Gastroesophageal sphincter (tissue), 4 donors: Measurements from ENCODE around the gene CASP5. TPM values are rescaled to one million over a fixed set of nuclear protein-coding genes. Genes with fewer than 3 reads are reported as not detected.
"Not testable (repeated sequence)": the region's sequence is repeated elsewhere in the genome, so short reads cannot be mapped to it uniquely, and the experiment has no call there.

ENCODE experiments used
- ATAC-seq: fragments of 150-250 bp; one replicate; pipeline ENCODE4 v1.9.1; 2016; ENCODE audit warnings: mild to moderate bottlenecking, moderate library complexity
- H3K27ac ChIP-seq, 4 donors: fragments of 200-600 bp; sonication (generic) in 3 of 4; 1 replicate in 3 of 4; 2 replicates in 1 of 4; pipeline ENCODE4 v1.5.1; 2016 to 2019
- H3K27me3 ChIP-seq: fragments of 200-600 bp; sonication (generic); one replicate; pipeline ENCODE4 v1.5.1; 2019
- H3K36me3 ChIP-seq, 2 donors: fragments of 200-600 bp; sonication (generic); one replicate each; pipeline ENCODE4 v1.5.1; 2019; ENCODE audit warnings: control low read depth in 1 of 2
- H3K4me1 ChIP-seq, 3 donors: fragments of 200-600 bp; sonication (generic); 1 replicate in 2 of 3; 2 replicates in 1 of 3; pipeline ENCODE4 v1.5.1; 2016 to 2019; ENCODE audit warnings: control low read depth in 2 of 3
- H3K4me3 ChIP-seq, 2 donors: fragments of 200-600 bp; sonication (generic); one replicate each; pipeline ENCODE4 v1.5.1; 2019; ENCODE audit warnings: mild to moderate bottlenecking in 1 of 2, moderate library complexity in 1 of 2
- H3K9me3 ChIP-seq, 3 donors: fragments of 200-600 bp; sonication (generic); one replicate each; pipeline ENCODE4 v1.5.1; 2017 to 2019; ENCODE audit warnings: control low read depth in 2 of 3
- EP300 ChIP-seq: sonication (generic); formaldehyde crosslinking; IDR thresholded peaks from one replicate; pipeline ENCODE4 v1.6.1; 2017; ENCODE audit warnings: antibody characterized with exemption, mild to moderate bottlenecking
- POLR2A ChIP-seq, 2 donors: fragments of 450-650 bp; IDR thresholded peaks; one replicate each; pipeline ENCODE4 v1.6.1; 2017; ENCODE audit warnings: antibody characterized with exemption in 2 of 2, mild to moderate bottlenecking in 2 of 2, moderate library complexity in 1 of 2
- POLR2AphosphoS5 ChIP-seq: sonication (generic); formaldehyde crosslinking; IDR thresholded peaks from one replicate; pipeline ENCODE4 v1.6.1; 2017; ENCODE audit warnings: antibody characterized with exemption
- WGBS, 2 donors: methylation state at CpG; one replicate each; pipeline ENCODE4 v1.1.5; 2018; ENCODE audit warnings: low coverage in 1 of 2; 5-methylcytosine and 5-hydroxymethylcytosine counted together
- total RNA-seq, 4 donors: library from RNA; depleted of rRNA; stranded (reverse); fragments of >200 nt; gene quantifications; one replicate each; pipeline ENCODE4 v1.1.0, GENCODE V29; 2016
- TF ChIP-seq, protein P1 (sequence below), 4 experiments: fragments of 200-600 bp in 2 of 4; fragments of 450-650 bp in 2 of 4; sonication (generic) in 1 of 4; IDR thresholded peaks; one replicate each; pipeline ENCODE4 v1.5.1; 2017 to 2019; ENCODE audit warnings: antibody characterized with exemption in 4 of 4, mild to moderate bottlenecking in 2 of 4, moderate library complexity in 2 of 4

CASP5 gene
- total RNA-seq, 4 donors from 2014 or later, result 0.67 TPM; not detected in 3

DNA sequence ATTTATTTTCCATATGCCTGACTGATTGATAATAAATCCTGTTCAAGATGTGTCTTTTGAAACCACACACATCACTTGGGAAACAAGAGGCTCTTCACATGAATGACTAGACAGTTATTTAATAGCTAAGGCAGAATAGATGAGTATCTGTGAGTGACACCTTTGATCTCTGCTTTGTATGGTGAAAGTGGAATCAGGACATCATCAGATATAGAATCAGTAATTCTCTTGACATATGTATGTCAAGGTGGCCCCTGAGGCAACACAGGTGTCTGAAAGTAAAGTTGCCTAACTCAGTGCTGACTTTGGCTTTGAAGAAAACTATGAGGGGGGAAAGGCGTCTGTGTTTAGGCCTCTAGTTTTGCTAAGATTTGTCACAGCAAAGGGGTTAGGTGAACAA lies 43.1 kb downstream of the CASP5 start:
- no peak overlapping the region for H3K27ac ChIP-seq
- no peak for ATAC-seq
- WGBS, 2 donors, result 57 to 89% methylated on average over 1 of the region's 1 CpG

DNA sequence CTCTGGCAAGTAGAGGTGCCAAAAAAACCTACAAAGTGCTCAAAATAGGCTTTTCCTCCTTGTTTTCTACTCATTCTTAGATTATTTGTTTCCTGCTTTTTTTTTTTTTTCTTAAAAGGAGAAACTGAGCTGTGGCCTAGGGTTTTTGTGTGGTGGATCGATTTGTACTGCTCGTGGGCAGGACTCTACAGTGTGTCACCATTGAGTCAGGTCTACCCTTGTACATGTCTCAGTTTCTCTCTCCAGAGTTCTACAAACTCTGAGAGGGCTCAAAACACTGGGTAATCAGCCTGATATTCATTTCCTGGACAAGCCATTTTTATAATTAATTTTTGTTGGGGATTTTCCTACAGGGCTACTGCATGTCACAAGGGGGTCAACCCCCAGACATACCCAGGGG lies 49.4 kb downstream of the CASP5 start:
- H3K27me3 ChIP-seq, result no peaks in the 10 kb centered on the region
- ATAC-seq, result no peak
- WGBS, 2 donors, result 89% methylated on average over 2 of the region's 2 CpGs; no CpG with 5 or more reads in 1 of the 2 donors

More for the DNA sequence above, 43.1 kb downstream of the CASP5 start:
- Histone ChIP-seq H3K27me3 (no peaks in the 10 kb centered on the region), H3K4me3 (no peak overlapping the region), H3K4me1 (no peaks in the 10 kb centered on the region), H3K36me3 (no peaks in the 10 kb centered on the region), H3K9me3 (no peaks in the 10 kb centered on the region)
- no peak for TF ChIP-seq POLR2A (IDR thresholded peaks at IDR 0.05)
- no peak for TF ChIP-seq POLR2AphosphoS5

DNA sequence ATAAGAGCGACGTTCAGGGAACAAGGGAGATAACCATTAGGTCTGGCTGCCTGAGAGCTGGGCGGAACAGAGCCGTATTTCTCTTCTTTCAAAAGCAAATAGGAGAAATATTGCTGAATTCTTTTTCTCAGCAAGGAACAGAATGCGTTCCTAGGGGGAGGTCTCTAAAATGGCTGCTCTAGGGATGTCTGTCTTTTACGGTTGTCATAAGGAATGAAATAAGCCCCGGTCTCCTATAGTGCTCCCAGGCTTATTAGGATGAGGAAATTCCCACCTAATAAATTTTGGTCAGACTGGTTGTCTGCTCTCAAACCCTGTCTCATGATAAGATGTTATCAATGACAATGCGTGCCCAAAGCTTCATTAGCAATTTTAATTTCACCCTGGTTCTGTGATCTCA lies 50.0 kb downstream of the CASP5 start:
- ATAC-seq, H3K9me3 ChIP-seq: not testable (repeated sequence)

More for the DNA sequence above, 49.4 kb downstream of the CASP5 start:
- Histone ChIP-seq H3K36me3 (no peaks in the 10 kb centered on the region), H3K27ac (no peak overlapping the region), H3K9me3 (peaks cover 0 to 8% (median 0%) of the 10 kb centered on the region in 3 donors), H3K4me1 (no peaks in the 10 kb centered on the region), H3K4me3 (no peak overlapping the region)
- no peak for TF ChIP-seq POLR2AphosphoS5
- TF ChIP-seq POLR2A (IDR thresholded peaks at IDR 0.05), result no peak
- TF ChIP-seq, protein P1, sequence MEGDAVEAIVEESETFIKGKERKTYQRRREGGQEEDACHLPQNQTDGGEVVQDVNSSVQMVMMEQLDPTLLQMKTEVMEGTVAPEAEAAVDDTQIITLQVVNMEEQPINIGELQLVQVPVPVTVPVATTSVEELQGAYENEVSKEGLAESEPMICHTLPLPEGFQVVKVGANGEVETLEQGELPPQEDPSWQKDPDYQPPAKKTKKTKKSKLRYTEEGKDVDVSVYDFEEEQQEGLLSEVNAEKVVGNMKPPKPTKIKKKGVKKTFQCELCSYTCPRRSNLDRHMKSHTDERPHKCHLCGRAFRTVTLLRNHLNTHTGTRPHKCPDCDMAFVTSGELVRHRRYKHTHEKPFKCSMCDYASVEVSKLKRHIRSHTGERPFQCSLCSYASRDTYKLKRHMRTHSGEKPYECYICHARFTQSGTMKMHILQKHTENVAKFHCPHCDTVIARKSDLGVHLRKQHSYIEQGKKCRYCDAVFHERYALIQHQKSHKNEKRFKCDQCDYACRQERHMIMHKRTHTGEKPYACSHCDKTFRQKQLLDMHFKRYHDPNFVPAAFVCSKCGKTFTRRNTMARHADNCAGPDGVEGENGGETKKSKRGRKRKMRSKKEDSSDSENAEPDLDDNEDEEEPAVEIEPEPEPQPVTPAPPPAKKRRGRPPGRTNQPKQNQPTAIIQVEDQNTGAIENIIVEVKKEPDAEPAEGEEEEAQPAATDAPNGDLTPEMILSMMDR (IDR thresholded peaks at IDR 0.05), result no peak
- no peak for TF ChIP-seq EP300

DNA sequence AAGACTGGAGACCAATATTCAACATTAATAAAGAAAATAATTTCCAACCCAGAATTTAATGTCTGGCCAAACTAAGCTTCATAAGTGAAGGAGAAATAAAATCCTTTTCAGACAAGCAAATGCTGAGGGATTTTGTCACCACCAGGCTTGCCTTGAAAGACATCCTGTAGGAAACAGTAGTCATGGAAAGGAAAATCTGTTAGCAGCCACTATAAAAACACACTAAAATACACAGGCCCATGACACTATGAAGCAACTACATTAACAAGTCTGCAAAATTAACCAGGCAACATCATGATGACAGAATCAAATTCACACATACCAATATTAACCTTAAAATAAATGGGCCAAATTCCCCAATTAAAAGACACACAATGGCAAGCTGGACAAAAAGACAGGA lies 52.2 kb downstream of the CASP5 start:
- H3K36me3 ChIP-seq, result no peaks in the 10 kb centered on the region
- no peak overlapping the region for H3K4me3 ChIP-seq
- no peak for ATAC-seq
- H3K27ac ChIP-seq, result no peak overlapping the region
- H3K9me3 ChIP-seq, result peaks cover 0 to 8% (median 0%) of the 10 kb centered on the region in 3 donors
- H3K4me1 ChIP-seq, result peaks cover 0 to 11% (median 5%) of the 10 kb centered on the region in 3 donors
- H3K27me3 ChIP-seq, result no peaks in the 10 kb centered on the region
- TF ChIP-seq EP300 (no peak), POLR2A (IDR thresholded peaks at IDR 0.05) (no peak), POLR2AphosphoS5 (no peak)
- TF ChIP-seq, protein P1 (IDR thresholded peaks at IDR 0.05), result no peak

More for the DNA sequence above, 50.0 kb downstream of the CASP5 start:
- H3K27ac ChIP-seq, H3K4me1 ChIP-seq, H3K27me3 ChIP-seq, H3K4me3 ChIP-seq, H3K36me3 ChIP-seq: not testable (repeated sequence)
- 96 to 97% methylated on average over 8 of the region's 8 CpGs for WGBS, 2 donors

DNA sequence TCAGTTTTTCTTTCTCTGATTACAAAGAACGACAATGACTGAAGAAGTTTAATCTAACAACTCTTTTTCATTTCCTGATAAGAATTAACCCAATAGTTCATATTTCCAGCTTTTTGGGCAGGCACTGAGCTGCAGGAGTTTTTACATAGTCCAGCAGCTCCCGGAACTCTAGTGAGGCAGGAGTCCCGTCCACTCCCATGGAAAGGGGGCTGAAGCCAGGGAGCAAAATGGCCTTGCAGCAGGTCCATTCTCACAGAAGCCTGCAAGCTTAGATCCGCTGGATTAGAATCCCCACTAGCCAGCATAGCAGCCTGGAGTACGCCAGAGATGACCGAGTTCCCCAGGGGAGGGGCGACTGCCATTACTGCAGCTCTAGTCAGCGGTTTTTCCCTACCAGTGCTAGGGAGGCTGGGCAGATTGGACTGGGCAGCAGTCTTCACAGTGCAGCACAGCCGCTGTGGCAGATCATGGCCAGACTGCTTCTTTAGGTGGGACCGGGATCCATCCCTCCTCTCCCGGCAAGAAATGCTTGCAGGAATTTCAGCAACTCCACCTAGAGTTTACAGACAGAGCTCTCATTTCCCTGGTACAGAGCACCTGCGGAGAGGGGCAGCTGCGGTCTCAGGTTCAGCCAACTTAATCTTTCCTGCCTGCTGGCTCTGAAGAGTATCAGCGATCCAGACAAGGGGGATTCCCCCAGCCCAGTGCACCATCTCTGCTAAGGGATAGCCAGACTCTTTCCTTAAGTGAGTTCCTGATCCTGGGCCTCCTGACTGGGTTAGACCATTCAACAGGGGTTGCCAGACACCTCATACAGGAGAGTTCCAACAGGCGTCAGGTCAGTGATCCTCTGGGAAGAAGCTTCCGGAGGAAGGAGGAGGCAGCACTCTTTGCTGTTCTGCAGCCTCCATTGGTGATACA lies 53.9 kb downstream of the CASP5 start:
- TF ChIP-seq POLR2AphosphoS5 (no peak), POLR2A (IDR thresholded peaks at IDR 0.05) (no peak), EP300 (no peak)
- TF ChIP-seq, protein P1 (IDR thresholded peaks at IDR 0.05), result no peak

More for the DNA sequence above, 53.9 kb downstream of the CASP5 start:
- ATAC-seq, result peak; percentile 59
- Histone ChIP-seq H3K4me1 (peaks cover 0 to 17% (median 5%) of the 10 kb centered on the region in 3 donors), H3K9me3 (peaks cover 0 to 12% (median 0%) of the 10 kb centered on the region in 3 donors), H3K36me3 (no peaks in the 10 kb centered on the region), H3K27me3 (no peaks in the 10 kb centered on the region), H3K4me3 (peak overlapping the region; percentile 55 to 99), H3K27ac (peak overlapping the region; percentile 75 to 80 (median 78))
- 37 to 53% methylated on average over 4 to 5 of the region's 16 CpGs for WGBS, 2 donors
